ENCODE measurements around the gene SLC8A2.
"Not testable (repeated sequence)": the region's sequence is repeated elsewhere in the genome, so short reads cannot be mapped to it uniquely, and the experiment has no call there.

SLC8A2 gene

DNA sequence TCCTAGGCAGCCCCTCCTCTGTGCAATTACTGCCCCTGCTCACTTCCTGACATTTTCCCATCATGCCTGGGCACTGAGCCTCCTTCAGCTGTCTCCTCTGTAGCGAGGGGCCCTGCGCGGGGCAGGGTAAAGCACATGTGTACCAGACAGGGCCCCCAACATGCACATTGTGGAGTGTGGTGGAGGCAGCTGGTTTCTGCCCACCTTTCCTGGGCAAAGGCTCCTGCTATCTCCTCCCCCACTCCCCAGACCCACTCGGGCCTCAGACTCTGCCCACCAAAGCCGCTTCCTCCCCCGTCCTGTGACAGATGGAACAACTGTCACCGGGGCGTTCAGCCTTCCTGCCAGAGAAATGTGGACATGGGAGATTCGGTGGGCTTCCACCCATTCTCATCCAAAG, 15.2 kb upstream of the SLC8A2 start:
- no peak for DNase-seq

DNA sequence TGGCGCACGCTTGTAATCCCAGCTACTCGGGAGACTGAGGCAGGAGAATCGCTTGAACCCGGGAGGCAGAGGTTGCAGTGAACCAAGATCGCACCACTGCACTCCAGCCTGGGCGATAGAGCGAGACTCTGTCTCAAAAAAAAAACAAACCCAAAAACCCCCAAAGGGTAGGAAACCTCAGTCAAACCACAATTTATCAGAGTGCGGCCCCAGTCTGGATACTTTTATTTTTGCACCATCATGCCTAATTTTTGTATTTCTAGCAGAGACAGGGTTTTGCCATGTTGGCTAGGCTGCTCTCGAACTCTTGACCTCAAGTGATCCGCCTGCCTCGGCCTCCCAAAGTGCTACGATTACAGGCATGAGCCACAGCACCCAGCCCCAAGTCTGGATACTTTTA, 14.5 kb upstream of the SLC8A2 start:
- not testable (repeated sequence) for DNase-seq

DNA sequence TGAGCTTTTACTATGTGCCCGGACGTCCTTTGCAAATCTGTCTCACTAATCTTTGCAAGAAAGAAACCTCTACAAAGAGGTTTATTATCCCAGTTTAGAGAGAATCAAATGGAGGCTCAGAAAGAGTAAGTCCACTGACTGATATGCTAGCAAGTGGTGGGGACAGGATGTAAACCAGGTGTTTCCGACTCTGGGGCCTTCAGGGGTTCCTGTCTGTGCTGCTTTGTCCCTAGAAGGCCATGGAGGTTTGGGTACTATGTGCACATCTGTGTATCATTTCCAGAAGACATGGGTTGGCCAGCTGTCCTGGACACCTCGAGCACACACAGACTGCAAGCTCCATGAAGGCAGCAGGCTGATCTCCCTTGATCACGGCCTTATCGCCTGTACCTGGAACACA, 13.5 kb upstream of the SLC8A2 start:
- DNase-seq, result no peak

DNA sequence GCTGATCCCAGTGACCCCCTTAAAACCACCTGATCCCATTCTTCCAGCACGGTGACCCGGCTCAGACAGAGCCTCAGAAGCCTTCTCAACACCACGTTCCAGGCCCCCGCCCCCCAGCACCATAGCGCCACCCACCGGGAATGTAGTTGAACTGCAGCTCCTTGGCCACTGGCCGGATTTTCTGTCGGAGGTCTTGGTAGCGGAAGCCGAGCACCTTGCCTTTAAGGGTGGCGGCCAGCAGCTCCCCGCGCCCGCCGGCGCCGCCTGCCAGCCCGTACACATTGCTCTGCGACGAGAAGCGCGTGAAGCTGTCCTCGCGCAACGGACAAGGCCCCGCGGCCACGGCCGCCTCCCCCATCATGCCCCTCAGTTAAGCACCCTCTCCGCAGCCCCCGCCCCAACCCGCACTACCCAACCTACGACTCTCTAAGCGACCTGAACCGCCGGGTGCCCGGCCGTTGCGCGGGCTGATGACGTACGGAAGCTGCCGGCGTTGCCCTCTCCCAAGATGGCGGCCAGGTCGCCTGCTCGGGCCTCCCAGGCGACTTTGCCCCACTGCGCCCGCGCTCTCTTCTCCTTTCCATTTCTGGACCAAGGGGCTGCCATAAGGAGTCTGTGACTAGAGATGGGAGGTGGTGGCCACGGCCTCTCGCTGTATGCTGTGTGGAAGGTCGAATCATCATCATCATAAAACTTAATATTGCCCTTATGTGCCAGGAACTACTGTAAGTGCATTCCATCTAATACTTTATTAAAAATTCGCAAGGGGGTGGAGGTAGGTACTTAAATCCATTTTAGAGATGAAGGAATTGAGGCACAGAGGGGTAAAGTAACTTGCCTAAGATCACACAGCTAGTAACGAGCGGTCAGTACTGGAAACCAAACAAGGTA, 12.4 kb upstream of the SLC8A2 start, which contains the start of gene KPTN:
Gene KPTN, minus strand, starts transcription at position 420 of the 891 bp plus-strand sequence. Its CDS starts 59 bp downstream, at position 361.
- peak; percentile 84 to 96 for DNase-seq

DNA sequence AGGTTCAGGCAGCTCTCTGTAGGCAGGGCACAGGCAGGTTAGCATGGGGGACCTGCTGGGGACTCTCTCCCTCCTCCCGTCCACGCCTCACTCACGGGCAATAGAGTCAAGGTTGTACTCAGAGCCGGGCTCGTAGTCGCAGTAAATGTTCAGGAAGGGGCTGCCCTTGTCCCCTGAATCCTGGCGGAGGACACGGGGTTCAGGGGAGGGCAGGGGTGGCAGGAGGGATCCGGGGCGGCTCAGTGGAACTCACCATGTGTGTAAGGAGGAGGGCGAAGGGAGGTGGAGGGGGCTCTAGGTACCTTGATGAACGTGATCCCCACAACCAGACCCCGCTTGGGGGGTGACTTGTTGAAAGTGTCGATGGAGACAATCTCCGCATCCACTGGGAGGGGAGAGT, 11.5 kb upstream of the SLC8A2 start:
- no peak for DNase-seq

DNA sequence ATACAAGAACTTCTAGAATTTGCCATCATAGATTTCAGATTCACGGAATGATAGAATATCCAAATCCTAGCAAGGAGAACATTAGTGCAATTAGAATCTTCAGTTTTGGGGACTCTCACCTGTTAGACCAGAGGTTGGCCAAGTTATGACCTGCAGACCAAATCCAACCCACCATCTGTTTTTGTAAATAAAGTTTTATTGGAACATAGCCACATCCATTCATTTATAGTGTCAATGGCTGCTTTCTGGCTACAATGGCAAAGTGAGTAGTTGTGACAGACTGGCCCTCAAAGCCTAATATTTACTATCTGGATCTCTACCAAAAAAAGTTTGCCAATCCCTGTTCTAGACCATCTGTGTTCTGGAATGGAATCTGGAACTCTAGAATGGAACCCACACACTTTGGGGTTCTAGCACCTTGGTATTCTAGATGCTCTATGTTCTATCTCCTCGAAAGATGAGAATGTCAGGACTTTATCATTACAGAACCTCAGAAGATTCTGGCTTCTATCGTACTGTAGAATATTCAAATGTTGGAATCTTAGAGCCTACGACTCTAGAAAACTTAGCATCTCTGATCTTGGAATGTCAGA, 9.9 kb upstream of the SLC8A2 start:
- peak in 1 of 2 experiments; percentile 22 for DNase-seq

DNA sequence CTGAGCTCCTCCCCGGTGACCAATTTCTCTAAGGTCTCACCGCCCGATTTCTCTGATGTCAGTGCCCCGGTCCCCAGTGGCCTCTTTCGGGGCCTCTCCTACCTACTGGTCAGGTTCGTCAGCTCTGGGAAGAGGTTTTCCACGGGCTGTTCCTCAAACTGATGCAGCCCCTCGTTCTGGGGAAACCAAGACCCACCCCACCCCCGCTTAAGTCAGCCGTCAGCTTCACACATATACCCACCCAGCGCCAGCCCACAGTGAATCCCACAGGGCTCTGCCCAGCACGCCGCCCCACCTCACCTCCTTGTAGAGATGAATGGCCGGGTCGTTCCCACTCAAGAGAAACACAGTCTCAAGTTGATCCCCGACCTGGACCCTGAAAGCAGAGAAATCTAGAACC, 9.0 kb upstream of the SLC8A2 start:
- no peak for DNase-seq

DNA sequence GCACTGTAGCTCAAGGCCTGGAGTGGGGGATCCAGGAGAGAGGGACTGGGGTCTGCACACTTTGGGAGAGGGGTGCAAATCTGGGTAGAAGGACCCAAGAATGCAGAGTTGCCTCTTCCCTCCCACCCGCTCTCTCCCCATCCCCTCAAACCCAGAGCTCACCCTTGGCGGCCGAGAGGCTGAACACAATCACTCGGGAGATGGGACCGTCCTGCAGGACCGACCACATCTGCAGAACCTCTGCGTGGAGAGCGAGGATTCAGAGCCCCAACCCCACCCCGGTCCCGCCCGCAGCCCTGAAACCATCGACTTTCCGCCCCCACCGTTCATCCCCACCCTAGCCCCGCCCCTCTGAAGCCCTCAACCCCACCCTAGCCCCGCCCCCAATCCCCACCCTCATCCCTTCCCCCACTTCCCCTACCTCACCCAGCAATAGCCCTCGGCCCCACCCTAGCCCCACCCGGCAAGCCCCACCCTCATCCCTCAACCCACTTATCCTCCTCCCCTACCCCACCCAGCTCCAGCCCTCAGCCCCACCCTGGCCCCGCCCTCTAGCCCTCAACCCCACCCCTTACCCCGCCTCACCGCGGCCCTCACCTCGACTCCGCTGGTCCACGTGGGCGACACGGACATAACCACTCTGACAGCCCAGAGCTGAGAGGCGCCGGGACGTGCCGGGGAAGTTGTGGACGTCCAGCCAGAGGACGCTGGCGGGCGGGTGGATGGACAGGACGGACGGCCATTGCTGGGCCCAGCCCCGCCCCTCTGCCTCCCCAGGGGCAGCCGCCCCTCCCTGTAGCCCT, 8.2 kb upstream of the SLC8A2 start:
- DNase-seq, result no peak

DNA sequence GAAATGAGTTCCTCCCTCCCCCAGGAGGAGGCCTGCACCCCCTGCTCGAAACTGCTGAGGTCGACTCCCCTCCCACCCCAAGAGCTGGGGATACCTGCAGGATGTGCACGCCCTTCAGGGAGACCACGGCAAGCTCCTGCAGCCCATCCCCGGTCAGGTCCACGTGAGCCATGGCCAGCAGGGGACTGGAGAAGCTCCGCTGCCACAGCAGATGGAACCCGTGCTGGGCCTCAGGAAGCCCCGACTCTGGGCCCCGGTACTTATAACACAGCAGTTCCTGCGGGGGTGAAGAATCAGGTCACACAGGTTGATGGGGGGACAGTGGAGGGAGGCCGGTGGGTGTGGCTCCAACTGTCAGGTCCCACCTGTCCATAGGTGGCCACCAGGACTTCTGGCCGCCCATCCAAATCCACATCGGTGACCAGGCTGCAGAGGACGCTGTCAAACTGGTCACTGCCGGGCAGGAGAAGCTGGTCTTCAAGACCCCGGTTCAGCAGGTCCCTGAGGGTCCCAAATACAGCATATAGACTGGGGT, 4.8 kb upstream of the SLC8A2 start:
- DNase-seq, result no peak

DNA sequence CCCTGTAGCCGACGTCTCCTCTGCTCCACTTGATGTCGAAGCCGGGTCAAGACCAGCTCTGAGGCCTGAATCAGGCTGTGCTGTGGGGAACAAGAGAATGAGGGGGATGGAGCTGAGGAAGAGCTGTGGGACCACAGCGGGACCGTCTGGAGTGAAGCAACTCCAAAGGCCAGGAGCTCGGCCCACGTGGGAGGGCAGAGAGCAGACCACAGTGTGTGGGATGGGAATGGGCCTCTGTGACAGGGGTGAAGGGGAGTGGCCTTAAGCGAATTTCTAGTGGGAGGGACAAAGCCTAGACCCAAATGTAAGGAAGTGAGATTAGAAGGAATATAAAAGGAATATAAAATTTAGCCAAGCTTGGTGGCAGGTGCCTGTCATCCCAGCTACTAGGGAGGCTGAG, 3.8 kb upstream of the SLC8A2 start:
- no peak for DNase-seq

DNA sequence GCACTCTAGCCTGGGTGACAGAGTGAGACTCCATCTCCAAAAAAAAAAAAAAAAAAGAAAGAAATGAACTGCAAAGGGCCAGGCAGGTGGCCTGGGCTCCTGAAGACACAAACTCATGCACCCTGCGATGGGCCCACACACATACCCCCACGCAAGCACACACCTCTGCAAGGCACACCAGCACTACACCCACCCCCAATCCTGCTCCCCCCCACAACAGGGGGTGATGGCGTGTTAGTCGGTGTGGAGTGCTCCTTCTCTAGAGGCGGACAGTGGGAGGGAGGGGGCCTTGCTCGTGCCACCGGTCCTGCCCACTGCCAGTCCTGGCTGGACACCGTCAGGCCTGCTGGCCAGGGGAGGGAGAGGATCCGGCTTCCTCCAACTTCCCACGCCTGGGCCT, 1.6 kb upstream of the SLC8A2 start:
- no peak for DNase-seq

DNA sequence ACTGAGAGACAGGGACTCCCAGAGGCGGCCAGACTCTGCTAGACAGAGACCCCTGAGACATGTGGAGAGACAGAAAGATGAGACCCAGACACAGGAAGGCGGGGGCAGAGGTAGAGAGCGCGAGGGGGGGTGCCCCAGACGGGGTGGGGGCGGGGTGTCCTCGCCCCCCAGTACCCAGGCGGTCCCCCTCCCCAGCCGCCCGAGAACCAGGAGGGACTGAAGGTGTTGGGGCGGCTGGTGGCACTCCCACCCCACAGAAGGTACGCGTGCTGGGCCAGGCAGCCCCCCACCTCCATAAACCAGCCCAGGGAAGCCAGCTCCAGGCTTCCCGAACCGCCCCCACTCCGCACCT, 336 bp downstream of the SLC8A2 start:
- DNase-seq, result no peak

DNA sequence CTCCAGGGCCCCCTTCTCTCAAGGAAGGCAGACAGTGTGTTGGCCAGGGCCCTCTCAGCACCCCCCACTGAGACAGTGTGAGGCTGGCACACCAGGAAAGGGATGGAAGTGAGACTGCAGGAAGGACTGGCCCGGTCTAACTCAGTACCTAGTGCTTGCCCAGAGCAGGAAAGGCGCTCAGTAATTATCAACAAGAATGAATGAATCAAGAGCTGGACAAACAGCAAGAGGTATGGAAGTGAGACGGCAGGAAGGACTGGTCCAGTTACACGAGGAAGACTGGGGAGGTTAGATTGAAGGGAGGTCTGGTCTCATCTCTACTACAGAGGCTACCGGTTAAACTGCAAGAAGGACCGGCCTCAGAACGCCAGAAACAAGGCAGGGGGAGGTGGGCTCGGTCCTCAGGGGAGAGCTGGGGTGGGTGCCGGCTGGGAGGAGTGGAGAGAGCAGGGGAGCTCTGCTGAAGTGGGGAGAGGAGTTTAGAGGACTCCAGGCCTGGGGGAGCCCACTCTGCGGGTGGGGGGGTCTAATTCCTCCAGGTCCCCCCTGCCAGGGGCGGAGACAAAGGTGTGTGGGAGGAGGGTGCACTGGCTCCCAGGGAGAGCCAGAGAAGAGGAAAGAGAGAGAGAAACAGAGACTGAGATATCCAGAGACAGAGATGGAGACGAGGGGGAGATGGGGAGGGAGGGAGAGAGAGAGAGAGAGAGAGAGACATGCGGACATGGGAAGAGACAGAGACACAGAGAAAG, 1.1 kb downstream of the SLC8A2 start:
- DNase-seq, result no peak

DNA sequence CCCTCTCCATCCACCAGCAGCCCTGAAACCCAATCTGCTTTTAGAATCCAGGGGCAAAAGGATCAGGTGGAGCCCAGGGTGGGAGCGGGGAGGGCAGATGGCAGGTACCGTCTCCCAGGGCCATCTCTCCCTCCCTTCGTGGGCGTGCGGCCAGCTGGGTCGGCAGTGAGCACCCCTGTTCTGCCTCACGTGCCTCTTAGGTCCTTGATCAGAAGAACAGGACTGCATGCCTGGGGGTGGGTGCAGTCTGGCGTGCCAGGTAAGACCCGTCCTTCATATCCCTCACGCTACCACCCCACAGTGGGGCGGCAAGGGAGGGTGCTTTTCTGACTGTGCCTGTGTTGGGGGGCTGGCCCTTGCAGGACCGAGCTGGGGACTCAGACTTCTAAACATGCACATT, 2.0 kb downstream of the SLC8A2 start:
- no peak for DNase-seq

DNA sequence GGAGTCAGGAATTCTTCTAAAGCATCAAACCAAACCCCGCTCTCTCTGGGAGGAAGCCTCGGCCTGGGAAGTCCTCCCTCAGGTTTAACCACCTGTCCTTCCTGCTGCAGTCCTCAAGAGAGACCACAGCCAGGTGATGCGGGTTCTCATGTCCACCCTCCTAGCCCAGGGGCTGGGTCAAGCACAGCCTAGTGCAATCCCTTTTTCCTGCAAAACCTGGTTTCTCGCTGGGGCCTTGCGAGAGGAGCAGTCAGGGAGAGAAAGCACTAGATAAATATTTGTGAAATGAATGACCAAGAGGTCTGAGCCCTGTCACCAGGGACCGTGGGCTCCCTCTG, 2.4 kb downstream of the SLC8A2 start:
- no peak for DNase-seq

DNA sequence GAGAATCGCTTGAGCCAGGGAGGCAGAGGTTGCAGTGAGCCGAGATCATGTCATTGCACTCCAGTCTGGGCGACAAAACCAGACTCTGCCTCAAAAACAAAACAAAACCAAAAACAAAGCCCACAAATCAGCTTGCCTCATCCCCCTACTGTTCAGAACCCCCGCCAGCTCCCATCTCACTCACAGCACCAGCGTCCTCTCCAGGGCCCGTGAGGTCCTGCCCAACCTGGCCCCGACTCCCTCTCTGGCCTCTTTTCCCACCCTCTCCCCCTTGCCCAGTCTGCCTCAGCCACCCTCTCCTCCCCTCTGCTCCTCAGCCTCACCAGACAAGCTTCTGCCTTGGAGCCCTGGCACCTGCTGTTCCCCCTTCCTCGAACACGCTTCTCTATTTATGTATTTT, 3.8 kb downstream of the SLC8A2 start:
- no peak for DNase-seq

DNA sequence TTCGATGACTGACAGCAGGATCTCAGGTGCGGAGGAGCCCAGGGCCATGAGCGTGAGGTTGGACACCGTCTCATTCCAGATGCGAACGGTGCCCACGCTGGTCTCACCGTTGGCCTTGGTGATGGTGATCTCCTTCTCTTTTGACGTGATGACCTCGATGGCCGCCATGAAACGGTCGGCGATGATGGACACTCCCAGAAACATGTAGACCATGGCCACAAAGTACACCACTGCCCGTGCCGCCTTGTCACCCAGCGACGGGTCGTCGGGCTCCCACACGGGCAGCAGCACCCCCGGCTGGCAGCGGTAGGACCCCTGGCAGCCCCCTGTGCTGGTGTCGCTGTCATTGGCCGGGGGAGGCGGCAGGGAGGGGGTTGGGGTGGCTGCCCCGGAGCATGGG, 5.7 kb downstream of the SLC8A2 start:
- DNase-seq, result no peak

DNA sequence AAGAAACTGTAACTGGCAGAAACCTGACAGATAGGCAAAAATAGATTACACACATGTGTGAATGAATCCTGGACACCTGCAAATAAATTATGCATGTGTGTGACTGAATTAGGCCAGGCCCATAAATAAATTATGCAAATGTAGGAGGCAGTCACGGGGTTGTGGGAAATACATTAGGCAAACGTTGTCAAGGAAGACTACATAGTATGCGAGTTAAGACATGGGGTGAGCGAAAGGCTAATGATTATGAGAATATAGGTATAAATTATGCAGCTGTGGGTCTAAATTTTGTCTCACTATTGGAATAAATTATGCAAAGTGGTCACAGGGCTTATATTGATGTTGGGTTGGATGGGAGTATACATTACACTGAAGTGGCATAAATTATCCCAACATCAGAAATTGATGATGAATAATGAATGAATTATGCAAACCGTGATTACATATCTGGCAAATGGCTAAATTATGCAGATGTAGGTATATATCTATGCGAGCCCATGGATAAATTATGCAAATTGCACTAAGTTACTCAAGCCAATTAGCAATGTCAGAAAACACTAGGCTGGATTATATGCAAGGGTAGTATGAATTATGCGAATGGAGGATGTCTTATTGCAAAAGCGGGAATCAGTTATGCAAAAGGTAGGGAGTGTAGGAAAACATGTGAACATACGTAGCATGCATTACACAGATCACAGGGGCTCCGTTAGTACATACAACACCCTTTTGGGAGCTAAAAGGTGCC, 6.8 kb downstream of the SLC8A2 start:
- no peak for DNase-seq

DNA sequence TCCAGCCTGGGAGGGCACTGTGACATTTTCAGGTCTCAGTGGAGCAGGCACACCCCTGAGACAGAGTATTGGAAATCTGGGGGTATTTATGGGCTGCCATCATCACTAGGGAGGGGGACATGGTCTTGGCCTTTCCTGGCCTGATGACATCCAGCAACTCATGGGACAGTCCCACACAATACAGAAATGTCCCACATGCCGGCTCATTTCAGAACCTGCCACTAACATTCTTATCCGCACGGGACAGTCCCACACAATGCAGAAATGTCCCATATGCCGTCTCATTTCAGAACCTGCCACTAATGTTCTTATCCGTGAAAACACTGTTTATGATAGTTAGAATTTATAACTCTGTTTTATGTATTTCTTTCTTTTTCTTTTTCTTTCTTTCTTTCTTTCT, 9.8 kb downstream of the SLC8A2 start:
- no peak for DNase-seq

DNA sequence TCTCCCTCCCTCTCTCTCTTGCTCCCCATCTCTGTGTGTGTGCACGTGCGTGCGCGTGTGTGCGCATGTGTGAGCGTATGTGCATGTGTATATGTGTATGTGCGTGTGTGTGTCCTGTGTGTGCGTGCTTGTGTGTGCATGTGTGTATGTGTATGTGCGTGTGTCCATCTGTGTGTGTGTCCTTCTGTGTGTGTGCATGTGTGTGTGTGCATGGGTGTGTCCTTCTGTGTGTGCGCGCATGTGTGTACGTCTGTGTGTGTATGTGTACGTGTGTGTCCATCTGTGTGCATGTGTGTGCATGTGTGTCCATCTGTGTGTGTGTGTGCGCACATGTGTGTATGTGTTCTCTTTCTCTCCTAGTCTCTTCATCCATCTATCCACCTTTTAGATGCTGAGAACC, 12.2 kb downstream of the SLC8A2 start:
- no peak for DNase-seq

DNA sequence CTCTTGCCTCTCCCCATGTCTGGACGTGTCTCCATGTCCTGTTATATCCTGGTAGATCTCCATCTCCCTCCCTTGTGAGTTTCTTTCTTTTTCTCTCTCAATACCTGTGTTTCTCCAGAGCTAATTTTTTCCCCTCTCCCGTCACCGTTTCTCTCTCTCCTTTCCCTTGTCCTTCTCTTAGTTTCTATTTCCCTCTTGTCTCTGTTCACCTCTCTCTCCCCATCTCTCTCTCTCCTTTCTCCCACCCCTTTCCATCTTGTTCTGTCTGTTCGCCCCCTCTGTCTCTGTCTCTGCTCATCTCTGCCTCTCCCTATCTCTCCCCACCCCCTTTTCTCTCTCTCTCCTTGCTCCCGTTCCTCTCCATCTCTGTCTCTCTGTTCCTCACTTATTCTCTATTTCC, 13.0 kb downstream of the SLC8A2 start:
- DNase-seq, result no peak
